Measurements from ENCODE around the gene ANAPC16.
"Not testable (repeated sequence)": the region's sequence is repeated elsewhere in the genome, so short reads cannot be mapped to it uniquely, and the experiment has no call there.

Gene ANAPC16

GRCh38 chr10:72263613-72264241 is 47.9 kb downstream of the ANAPC16 start:
- no peak for DNase-seq (ENCODE audit: low read depth in 2 of 2)

- no peak for DNase-seq (ENCODE audit: low read depth in 2 of 2)
Observed at GRCh38 chr10:72264536-72264935, 48.7 kb downstream of the ANAPC16 start.

- DNase-seq (ENCODE audit: low read depth in 2 of 2) = no peak
Observed at GRCh38 chr10:72265508-72265907, 49.7 kb downstream of the ANAPC16 start.

GRCh38 chr10:72265990-72266865 is 50.4 kb downstream of the ANAPC16 start:
- DNase-seq (ENCODE audit: low read depth in 2 of 2) = no peak

GRCh38 chr10:72267381-72267780 is 51.6 kb downstream of the ANAPC16 start:
- DNase-seq (ENCODE audit: low read depth in 2 of 2) = no peak

GRCh38 chr10:72267819-72268399 is 52.1 kb downstream of the ANAPC16 start:
- DNase-seq (ENCODE audit: low read depth in 2 of 2) = no peak

- DNase-seq (ENCODE audit: low read depth in 2 of 2) = not testable (repeated sequence)
Observed at GRCh38 chr10:72268475-72269200, 52.8 kb downstream of the ANAPC16 start.

GRCh38 chr10:72270607-72271281 is 54.9 kb downstream of the ANAPC16 start:
- DNase-seq (ENCODE audit: low read depth in 2 of 2) = no peak

GRCh38 chr10:72272689-72273409 is 57.0 kb downstream of the ANAPC16 start:
- DNase-seq (ENCODE audit: low read depth in 2 of 2) = peak in 1 of 2 donors; percentile 45

GRCh38 chr10:72273410-72274212 is 57.8 kb downstream of the ANAPC16 start, which contains the start of gene DDIT4:
Gene DDIT4, plus strand, starts transcription at chr10:72273924. Its CDS starts 293 bp downstream, at chr10:72274217.
- DNase-seq (ENCODE audit: low read depth in 2 of 2) = peak; percentile 94 to 97

- DNase-seq (ENCODE audit: low read depth in 2 of 2) = no peak
Observed at GRCh38 chr10:72274213-72274729, 58.5 kb downstream of the ANAPC16 start.

GRCh38 chr10:72274730-72275350 is 59.0 kb downstream of the ANAPC16 start:
- peak in 1 of 2 donors; percentile 63 for DNase-seq (ENCODE audit: low read depth in 2 of 2)

GRCh38 chr10:72275351-72276012 is 59.7 kb downstream of the ANAPC16 start:
- no peak for DNase-seq (ENCODE audit: low read depth in 2 of 2)

- DNase-seq (ENCODE audit: low read depth in 2 of 2) = no peak
Observed at GRCh38 chr10:72276013-72276387, 60.2 kb downstream of the ANAPC16 start.

GRCh38 chr10:72276421-72277339 is 60.9 kb downstream of the ANAPC16 start:
- DNase-seq (ENCODE audit: low read depth in 2 of 2) = no peak

GRCh38 chr10:72277340-72277995 is 61.7 kb downstream of the ANAPC16 start:
- no peak for DNase-seq (ENCODE audit: low read depth in 2 of 2)
